K562 (cell line): ENCODE measurements around the gene TLE4. TPM values are rescaled to one million over a fixed set of nuclear protein-coding genes. Genes with fewer than 3 reads are reported as not detected.
A peak's percentile ranks its signal among the peaks of the same experiment; 100 is the strongest.

Source experiments
- AFF1 ChIP-seq, 2 experiments: fragments of 450-650 bp; IDR thresholded peaks; 2 replicates each; pipeline ENCODE4 v1.6.1; 2018; ENCODE audit warnings: mild to moderate bottlenecking in 2 of 2, low read depth in 1 of 2; ENCODE audit not compliant: partially characterized antibody in 2 of 2
- C11orf30 ChIP-seq: fragments of 450-650 bp; IDR thresholded peaks from 2 replicates; pipeline ENCODE4 v1.6.1; 2016; ENCODE audit warnings: low read depth, mild to moderate bottlenecking
- CEBPG ChIP-seq, 3 experiments: fragments of 200-800 bp in 1 of 3; sonication (Bioruptor generic) in 1 of 3; sonication (generic) in 1 of 3; formaldehyde crosslinking in 1 of 3; IDR thresholded peaks in 2 of 3; conservative IDR thresholded peaks in 1 of 3; 2 replicates each; pipeline versions ENCODE4 v1.6.1 to v1.8.0; 2016 to 2022; ENCODE audit warnings: missing compliant biosample characterization in 2 of 3, missing genetic modification characterization in 2 of 3, mild to moderate bottlenecking in 1 of 3, missing genetic modification reagents in 1 of 3
- NFE2L1 ChIP-seq: fragments of 450-650 bp; IDR thresholded peaks from 2 replicates; pipeline ENCODE4 v1.6.1; 2016; ENCODE audit warnings: missing genetic modification characterization, low read depth, mild to moderate bottlenecking, missing compliant biosample characterization, moderate library complexity, borderline replicate concordance
- NONO ChIP-seq, 2 experiments: fragments of 200-400 bp in 1 of 2; fragments of 450-650 bp in 1 of 2; formaldehyde crosslinking in 1 of 2; IDR thresholded peaks; 2 replicates each; pipeline ENCODE4 v1.6.1; 2017; ENCODE audit warnings: low read depth in 2 of 2, mild to moderate bottlenecking in 2 of 2, moderate library complexity in 2 of 2, low read length in 1 of 2
- SPI1 ChIP-seq: IDR thresholded peaks from 2 replicates; pipeline ENCODE4 v1.6.1; 2011; ENCODE audit warnings: low read depth, low read length, control low read depth, borderline replicate concordance
- TARDBP ChIP-seq: fragments of 450-650 bp; IDR thresholded peaks from 2 replicates; pipeline ENCODE4 v1.6.1; 2016
- ZNF140 ChIP-seq: fragments of 250-450 bp; sonication (Bioruptor Pico); IDR thresholded peaks from 2 replicates; pipeline ENCODE4 v1.8.0; 2021; ENCODE audit warnings: moderate library complexity, mild to moderate bottlenecking, inconsistent platforms
- polyA plus RNA-seq, 8 experiments: library from polyadenylated mRNA; depleted of rRNA in 4 of 8; stranded (reverse) in 5 of 8; unstranded in 3 of 8; fragments of >200 nt; fragmentation: Nextera tagmentation in 2 of 8; fragmentation: Illumina TruSeq in 1 of 8; extraction: Ambion mirVana in 2 of 8; extraction: Trizol in 1 of 8; gene quantifications; 2 replicates each; pipeline versions ENCODE4 v1.2.1 to v1.2.3, GENCODE V29; 2011 to 2014; ENCODE audit warnings: inconsistent platforms in 1 of 8, missing spikeins in 1 of 8
- total RNA-seq, 7 experiments: library from RNA; depleted of rRNA in 6 of 7; stranded (reverse); fragments of >200 nt in 6 of 7; fragmentation: Illumina TruSeq in 2 of 7; extraction: Trizol in 2 of 7; gene quantifications; 2 replicates each; pipeline versions ENCODE4 v1.2.1 to v1.2.3, GENCODE V29; 2011 to 2021; ENCODE audit warnings: low replicate concordance in 1 of 7

TLE4 gene
- total and polyA plus RNA-seq, 9 of the 15 experiments (the other 6 are each of a cell fraction or from before 2014, with no cell fraction given): 1.1 to 8.8 (median 5.7) TPM

- TF ChIP-seq AFF1 (IDR thresholded peaks at IDR 0.05; ENCODE audit: low read depth in 1 of 2, partially characterized antibody in 2 of 2): no peak
- peak; percentile 90 for TF ChIP-seq CEBPG (CRISPR knock-in tag; IDR thresholded peaks at IDR 0.05)
- TF ChIP-seq CEBPG (tag; conservative IDR thresholded peaks at IDR 0.05 in 1 of 2, IDR thresholded peaks at IDR 0.05 in 1 of 2): peak; percentile 85 to 91
- TF ChIP-seq TARDBP: no peak
- peak; percentile 12; the same call in 1 of the 2 replicates for TF ChIP-seq NFE2L1 (tag)
- TF ChIP-seq NONO (IDR thresholded peaks at IDR 0.05; ENCODE audit: low read depth in 2 of 2, low read length in 1 of 2): no peak
- TF ChIP-seq SPI1: peak; percentile 85
- no peak for TF ChIP-seq ZNF140 (CRISPR knock-in tag)
- TF ChIP-seq C11orf30: peak; percentile 55
These were observed 39.2 kb downstream of the TLE4 start (continued) for GRCh38 chr9:79610791-79611614.
